NCI-H1417 treated with DMSO at 0.1 percent for 48 hours (cell line): ENCODE measurements around the gene FAM107A.
"Not testable (repeated sequence)": the region's sequence is repeated elsewhere in the genome, so short reads cannot be mapped to it uniquely, and the experiment has no call there.

Experiments
- DNase-seq: peaks from one replicate; lab custom pipeline; 2025; lab: John Stamatoyannopoulos, UW

FAM107A gene

DNA sequence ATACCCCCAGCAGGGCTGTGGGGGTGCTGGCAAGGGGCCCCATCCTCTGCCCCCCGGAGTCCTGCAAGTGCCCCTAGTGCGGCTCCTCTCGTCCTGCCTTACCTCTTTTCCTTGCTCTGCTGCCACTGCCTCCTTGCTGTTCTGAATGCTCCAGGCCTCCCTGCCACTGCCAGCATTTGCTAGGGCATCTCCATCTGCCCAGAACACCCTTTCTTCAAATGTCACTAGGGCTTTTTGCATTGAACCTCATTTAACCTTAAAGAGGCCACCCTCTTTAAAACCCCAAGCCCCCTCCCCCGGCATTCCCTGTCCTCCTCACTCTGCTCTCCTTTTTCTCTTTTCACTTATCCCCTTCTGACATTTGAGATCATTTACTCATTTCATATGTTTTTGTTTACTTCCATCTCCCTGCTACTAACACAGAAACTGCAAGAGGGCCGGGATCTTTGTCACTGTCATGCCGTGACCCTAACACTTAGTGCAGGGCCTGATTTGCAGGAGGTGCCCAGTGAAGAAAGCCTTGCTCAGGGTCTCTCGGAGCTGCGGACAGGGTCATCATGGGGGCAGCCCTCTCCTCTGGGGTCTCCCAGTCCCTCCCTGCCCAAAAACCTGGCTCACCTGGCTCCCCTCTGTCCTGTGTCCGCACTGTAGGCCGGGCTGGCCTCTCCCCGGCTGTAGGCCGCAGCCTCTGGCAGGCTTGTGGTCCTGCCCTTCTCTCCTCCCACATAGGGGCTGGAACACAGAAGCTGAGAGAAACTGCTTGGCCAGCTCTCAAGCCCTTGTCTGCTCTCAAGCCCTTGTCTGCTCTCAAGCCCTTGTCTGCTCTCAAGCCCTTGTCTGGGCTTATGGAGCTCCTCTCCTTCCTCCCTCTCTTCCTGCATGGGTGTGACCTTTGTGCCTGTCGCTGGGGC, 40.4 kb downstream of the FAM107A start, which contains the start of gene ACOX2:
TSS of gene ACOX2 (minus strand) at position 690 of the 911 bp plus-strand sequence. CDS start 2,084 bp downstream, outside the sequence.
- DNase-seq, result no peak

DNA sequence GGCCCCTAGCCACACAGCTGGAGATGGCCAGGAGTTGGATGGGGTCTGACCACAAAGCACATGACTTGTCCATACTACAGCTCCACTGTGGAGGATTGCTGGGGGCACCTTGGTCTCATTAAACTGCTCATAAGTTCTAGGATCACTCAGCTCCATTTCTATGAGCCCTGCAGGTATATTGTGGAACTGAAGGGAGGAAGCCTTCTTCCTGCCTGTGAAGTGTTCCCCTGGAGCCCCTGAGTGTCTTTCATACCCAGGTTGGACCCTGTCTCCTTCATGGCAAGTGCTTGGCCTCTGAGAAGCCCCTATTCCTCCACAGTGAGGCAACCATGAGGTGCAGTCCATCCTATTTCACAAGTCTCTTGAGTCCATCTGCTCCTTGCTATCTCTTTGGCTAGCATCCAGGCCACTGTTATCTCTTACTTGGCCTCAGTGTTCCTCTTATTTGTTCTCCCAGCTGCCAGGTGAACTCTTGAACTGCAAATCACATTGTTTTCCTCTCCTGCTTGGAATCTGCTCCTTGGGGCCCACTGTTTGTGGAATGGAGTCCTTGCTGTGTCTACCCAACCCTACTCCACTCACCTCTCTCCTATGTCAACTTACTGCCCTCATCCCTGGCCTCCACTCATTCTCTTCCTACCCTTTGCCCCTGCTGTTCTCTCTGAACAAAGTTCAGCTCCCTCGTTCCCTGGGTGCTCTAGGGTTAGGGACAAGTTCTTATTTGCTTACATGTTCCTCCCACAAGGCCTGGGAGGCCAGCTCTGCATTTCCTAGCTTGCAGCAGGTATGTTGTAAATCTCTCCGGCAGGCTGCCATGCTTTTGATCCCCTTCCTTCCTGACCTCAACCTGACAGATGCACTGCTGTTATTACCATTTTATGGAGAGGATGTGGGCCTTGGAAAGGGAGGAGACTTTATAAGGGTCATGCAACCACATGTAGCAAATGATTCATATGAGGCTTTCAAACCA, 41.4 kb downstream of the FAM107A start:
- no peak for DNase-seq

GRCh38 chr3:58534592-58535494, 42.3 kb downstream of the FAM107A start:
- DNase-seq, result no peak

GRCh38 chr3:58532794-58533220, 44.4 kb downstream of the FAM107A start:
- no peak for DNase-seq

DNA sequence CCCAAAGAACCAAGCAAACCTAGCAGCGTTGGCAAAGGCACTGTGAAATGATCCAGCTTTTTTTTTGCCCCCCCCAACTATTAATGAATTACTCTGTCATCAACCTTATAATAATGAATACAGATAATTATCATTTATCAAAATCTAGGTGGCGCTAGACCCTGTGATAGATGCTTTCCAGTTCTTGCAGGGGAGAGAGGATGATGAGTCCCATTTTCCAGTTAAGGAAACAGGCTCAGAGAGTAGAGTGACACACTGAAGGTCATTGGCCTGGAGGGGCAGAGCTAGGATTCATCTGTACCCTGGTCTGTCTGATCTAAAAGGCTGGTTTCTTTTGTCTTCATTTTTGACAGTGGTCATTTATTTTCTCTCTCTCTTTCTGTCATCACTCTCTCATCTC, 45.2 kb downstream of the FAM107A start:
- DNase-seq, result no peak

DNA sequence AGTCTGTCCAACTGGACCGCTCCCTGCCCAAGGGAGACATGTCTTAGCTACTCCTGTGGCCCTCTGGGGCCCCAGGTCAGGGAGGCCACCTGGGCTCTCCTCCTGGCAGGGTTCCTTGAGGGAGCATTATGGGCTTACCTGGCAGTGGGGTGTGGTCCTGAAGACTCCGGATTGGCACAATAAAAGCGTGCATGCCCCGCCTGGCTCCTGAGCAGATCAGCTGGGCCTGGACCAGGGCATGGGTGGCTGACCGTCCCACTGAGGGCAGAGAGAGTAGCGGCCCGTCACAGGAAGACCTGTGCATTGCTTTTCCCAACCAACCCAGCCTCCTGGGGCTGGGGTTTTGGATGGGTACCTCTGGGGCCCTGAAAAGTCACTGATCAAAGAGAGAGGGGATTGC, 45.6 kb downstream of the FAM107A start:
- DNase-seq, result no peak

DNA sequence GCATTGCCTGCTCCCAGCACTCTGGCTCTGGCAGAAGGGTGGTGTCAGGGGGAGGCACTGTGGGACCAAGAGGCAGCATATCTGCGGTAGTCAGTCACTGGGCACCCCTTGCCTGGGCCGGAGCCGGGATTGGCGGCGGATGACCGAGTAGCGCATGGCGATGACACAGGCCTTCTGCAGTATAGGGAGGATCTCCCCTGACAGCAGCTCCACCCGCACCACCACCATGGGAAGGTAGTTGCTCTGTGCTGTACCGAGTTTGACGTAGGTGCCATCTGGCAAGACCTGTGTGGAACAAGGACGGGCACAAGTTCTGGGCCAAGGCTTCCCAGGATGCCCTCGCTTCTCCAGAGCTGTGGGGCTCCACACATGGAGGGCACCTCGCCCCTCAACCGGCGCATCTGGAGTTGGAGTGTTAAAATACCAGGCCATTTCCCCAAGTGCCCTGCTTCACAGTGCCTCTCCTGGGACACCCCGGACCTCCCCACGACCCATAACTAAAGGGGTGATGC, 46.8 kb downstream of the FAM107A start:
- no peak for DNase-seq

GRCh38 chr3:58529516-58530353, 47.5 kb downstream of the FAM107A start:
- no peak for DNase-seq

GRCh38 chr3:58528629-58529028, 48.6 kb downstream of the FAM107A start:
- no peak for DNase-seq

DNA sequence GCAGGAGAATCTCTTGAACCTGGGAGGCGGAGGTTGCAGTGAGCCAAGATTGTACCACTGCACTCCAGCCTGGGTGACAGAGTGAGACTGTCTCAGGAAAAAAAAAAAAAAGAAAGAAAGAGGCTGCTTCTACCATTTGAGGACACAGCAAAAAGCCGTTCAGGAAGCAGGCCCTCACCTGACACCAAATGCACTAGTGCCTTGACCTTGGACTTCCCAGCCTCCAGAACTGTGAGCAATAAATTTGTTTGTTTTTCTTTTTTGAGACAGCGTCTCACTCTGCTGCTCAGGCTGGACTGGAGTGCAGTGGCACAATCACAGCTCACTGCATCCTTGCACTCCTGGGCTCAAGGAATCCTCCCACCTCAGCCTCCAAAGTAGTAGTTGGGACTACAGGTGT, 49.8 kb downstream of the FAM107A start:
- DNase-seq, result not testable (repeated sequence)

DNA sequence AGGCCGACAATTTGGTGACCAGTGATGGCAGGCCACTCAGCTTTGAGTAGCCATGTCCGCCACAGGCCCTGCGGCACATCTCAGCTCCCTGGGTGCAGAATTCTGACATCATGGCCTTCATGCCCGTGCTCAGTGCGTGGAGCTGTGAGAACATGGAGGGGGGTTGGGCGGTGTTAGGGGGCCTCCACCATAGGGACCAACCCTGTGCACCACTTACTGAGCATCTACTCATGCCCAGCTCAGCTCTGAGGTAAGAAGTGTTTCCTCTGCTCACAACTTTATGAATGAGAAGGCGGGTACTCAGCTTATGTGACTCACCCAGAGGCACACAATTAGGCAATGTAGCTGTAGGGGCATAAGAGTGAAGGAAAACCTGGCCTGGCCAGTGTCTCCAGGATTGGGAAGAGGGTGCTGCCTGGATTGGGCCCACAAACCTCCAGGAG, 50.7 kb downstream of the FAM107A start:
- DNase-seq, result no peak

GRCh38 chr3:58524326-58524888, 52.8 kb downstream of the FAM107A start:
- no peak for DNase-seq

GRCh38 chr3:58522759-58523425, 54.3 kb downstream of the FAM107A start:
- DNase-seq, result no peak

- no peak for DNase-seq
These were observed 55.1 kb downstream of the FAM107A start for GRCh38 chr3:58521917-58522631.

GRCh38 chr3:58521336-58521670, 55.9 kb downstream of the FAM107A start:
- DNase-seq, result no peak

- no peak for DNase-seq
These were observed 56.5 kb downstream of the FAM107A start for GRCh38 chr3:58520403-58521335.

GRCh38 chr3:58519668-58520402, 57.4 kb downstream of the FAM107A start:
- DNase-seq, result no peak
